IMR-90 (cell line): Measurements from ENCODE around the gene PTK7. TPM values are rescaled to one million over a fixed set of nuclear protein-coding genes. Genes with fewer than 3 reads are reported as not detected.

ENCODE experiments used
- ATAC-seq: fragments of 200-7000 bp; cut with Tn5 transposase; 2 replicates; pipeline ENCODE4 v1.9.1; 2020; ENCODE audit warnings: low read depth, mild to moderate bottlenecking, moderate library complexity
- BruUV-seq: library from RNA; stranded (reverse); fragments of 400-500 nt; replicated peaks from 2 replicates; lab custom pipeline; 2021; lab: Mats Ljungman, UMichigan
- CTCF ChIA-PET: fragments of 300-600 bp; formaldehyde crosslinking; extraction: SDS; loops from one replicate; lab custom pipeline; 2021; ENCODE audit warnings: antibody characterized with exemption; lab: Yijun Ruan, JAX
- POLR2A ChIA-PET: fragments of 300-600 bp; sonication (Branson Sonifier 250); formaldehyde crosslinking; loops from one replicate; lab custom pipeline; 2022; ENCODE audit warnings: antibody characterized with exemption; ENCODE audit not compliant: unreplicated experiment; lab: Charles Lee
- DNase-seq: peaks from one replicate; pipeline ENCODE4 v3.0.0; 2013
- H2AFZ ChIP-seq: replicated peaks from 2 replicates; pipeline ENCODE3; 2013; ENCODE audit warnings: low read length, mild to moderate bottlenecking; ENCODE audit not compliant: poor library complexity
- H2AK5ac ChIP-seq: 2 replicates; pipeline ENCODE4 v1.6.1; 2013; ENCODE audit warnings: low read depth, low read length, inconsistent platforms
- H2AK9ac ChIP-seq: replicated peaks from 2 replicates; pipeline ENCODE3; 2013; ENCODE audit warnings: mild to moderate bottlenecking, low read depth, low read length, moderate library complexity; ENCODE audit not compliant: poor library complexity
- H2BK120ac ChIP-seq: 2 replicates; pipeline ENCODE4 v1.6.1; 2013; ENCODE audit warnings: low read depth, low read length, inconsistent platforms
- H2BK15ac ChIP-seq: 3 replicates; pipeline ENCODE4 v1.6.1; 2013; ENCODE audit warnings: low read depth, low read length, inconsistent platforms
- H2BK20ac ChIP-seq: 2 replicates; pipeline ENCODE4 v1.6.1; 2013; ENCODE audit warnings: low read depth, mild to moderate bottlenecking, inconsistent platforms, low read length, moderate library complexity
- H2BK5ac ChIP-seq: 2 replicates; pipeline ENCODE4 v1.6.1; 2013; ENCODE audit warnings: mild to moderate bottlenecking, low read depth, low read length, inconsistent platforms; ENCODE audit not compliant: poor library complexity, severe bottlenecking
- H3K14ac ChIP-seq: replicated peaks from 2 replicates; pipeline ENCODE4 v1.6.1; 2013; ENCODE audit warnings: low read depth, low read length, inconsistent platforms
- H3K18ac ChIP-seq: 2 replicates; pipeline ENCODE4 v1.6.1; 2013; ENCODE audit warnings: low read depth, low read length, control low read depth
- H3K23ac ChIP-seq: 2 replicates; pipeline ENCODE4 v1.6.1; 2013; ENCODE audit warnings: low read depth, low read length, inconsistent platforms
- H3K27ac ChIP-seq: 2 replicates; pipeline ENCODE4 v1.5.1; 2013; ENCODE audit warnings: mild to moderate bottlenecking, control low read depth, low read length; ENCODE audit not compliant: insufficient read depth
- H3K27me3 ChIP-seq: 2 replicates; pipeline ENCODE4 v1.6.1; 2013; ENCODE audit warnings: low read length; ENCODE audit not compliant: control insufficient read depth, insufficient read depth
- H3K36me3 ChIP-seq: 2 replicates; pipeline ENCODE4 v1.6.1; 2013; ENCODE audit warnings: low read length, mixed read lengths; ENCODE audit not compliant: control insufficient read depth, insufficient read depth
- H3K4ac ChIP-seq: 2 replicates; pipeline ENCODE4 v1.6.1; 2013; ENCODE audit warnings: low read depth, low read length, inconsistent platforms
- H3K4me1 ChIP-seq: 2 replicates; pipeline ENCODE4 v1.6.1; 2013; ENCODE audit warnings: low read length, mixed read lengths; ENCODE audit not compliant: control insufficient read depth, insufficient read depth
- H3K4me2 ChIP-seq: 2 replicates; pipeline ENCODE4 v1.6.1; 2013; ENCODE audit warnings: low read depth, mild to moderate bottlenecking, control low read depth, low read length, moderate library complexity
- H3K4me3 ChIP-seq: 2 replicates; pipeline ENCODE4 v1.5.1; 2013; ENCODE audit warnings: low read depth, mild to moderate bottlenecking, control low read depth, low read length, moderate library complexity; ENCODE audit not compliant: insufficient read depth
- H3K56ac ChIP-seq: 2 replicates; pipeline ENCODE4 v1.6.1; 2013; ENCODE audit warnings: low read length, inconsistent platforms; ENCODE audit not compliant: insufficient read depth; ENCODE audit errors: extremely low read depth
- H3K79me1 ChIP-seq, 2 experiments: 2 replicates each; pipeline ENCODE4 v1.6.1; 2013; ENCODE audit warnings: low read length in 2 of 2, inconsistent platforms in 1 of 2, low read depth in 1 of 2
- H3K9ac ChIP-seq: 2 replicates; pipeline ENCODE4 v1.6.1; 2013; ENCODE audit warnings: low read depth, low read length, control low read depth
- H3K9me1 ChIP-seq: 2 replicates; pipeline ENCODE4 v1.6.1; 2013; ENCODE audit warnings: low read length, inconsistent platforms; ENCODE audit not compliant: insufficient read depth
- H3K9me3 ChIP-seq: 2 replicates; pipeline ENCODE4 v1.6.1; 2013; ENCODE audit warnings: low read length; ENCODE audit not compliant: control insufficient read depth, insufficient read depth
- H4K20me1 ChIP-seq: 2 replicates; pipeline ENCODE4 v1.6.1; 2013; ENCODE audit warnings: low read length, inconsistent platforms; ENCODE audit not compliant: insufficient read depth
- H4K5ac ChIP-seq: 2 replicates; pipeline ENCODE4 v1.6.1; 2013; ENCODE audit warnings: mild to moderate bottlenecking, low read depth, low read length, control low read depth
- H4K8ac ChIP-seq, 2 experiments: 2 replicates each; pipeline ENCODE4 v1.6.1; 2013; ENCODE audit warnings: low read depth in 2 of 2, low read length in 2 of 2, control low read depth in 1 of 2, inconsistent platforms in 1 of 2
- H4K91ac ChIP-seq: 2 replicates; pipeline ENCODE4 v1.6.1; 2013; ENCODE audit warnings: low read depth, low read length, inconsistent platforms; ENCODE audit not compliant: insufficient read depth
- BHLHE40 ChIP-seq: fragments of 150-350 bp; IDR thresholded peaks from 2 replicates; pipeline ENCODE4 v1.6.1; 2016; ENCODE audit warnings: mild to moderate bottlenecking, low read depth, low read length
- CEBPB ChIP-seq: IDR thresholded peaks from 2 replicates; pipeline ENCODE4 v1.6.1; 2012; ENCODE audit warnings: low read depth, low read length, improper control_type of control experiment
- CTCF ChIP-seq: conservative IDR thresholded peaks from 2 replicates; pipeline ENCODE4 v1.5.1; 2012; ENCODE audit warnings: mild to moderate bottlenecking, low read depth, low read length, improper control_type of control experiment
- RFX5 ChIP-seq: IDR thresholded peaks from 2 replicates; pipeline ENCODE4 v1.8.0; 2012; ENCODE audit warnings: low read depth, mild to moderate bottlenecking, low read length, moderate library complexity
- WGBS, 2 experiments: methylation state at CpG; one replicate each; pipeline versions ENCODE4 v1.1.5 to v1.1.7; 2013; ENCODE audit warnings: missing lambda C conversion rate in 2 of 2; ENCODE audit not compliant: insufficient read length in 1 of 2; ENCODE audit errors: extremely low coverage in 2 of 2; 5-methylcytosine and 5-hydroxymethylcytosine counted together
- dilution Hi-C: fragments of 300-500 bp; cut with HindIII; formaldehyde crosslinking; loops from one replicate; pipeline ENCODE4 v1.14.3; 2018; ENCODE audit warnings: low sequenced_read_pairs; ENCODE audit not compliant: unreplicated experiment
- in situ Hi-C: fragments of 300-500 bp; cut with MboI; formaldehyde crosslinking; loops from 3 replicates; pipeline ENCODE4 v1.14.3; 2019; ENCODE audit warnings: low sequenced_read_pairs, inconsistent platforms, mixed read lengths
- intact Hi-C: fragments of 100-400 bp; cut with micrococcal nuclease; formaldehyde crosslinking; loops from 2 replicates; pipeline ENCODE4 v1.10.0; 2022
- polyA plus RNA-seq, 3 experiments: library from polyadenylated mRNA; depleted of rRNA; stranded (reverse); fragments of >200 nt; gene quantifications; 2 replicates each; pipeline ENCODE4 v1.2.3, GENCODE V29; 2012; ENCODE audit warnings: low replicate concordance in 1 of 3
- total RNA-seq: library from RNA; depleted of rRNA; stranded (reverse); fragments of >200 nt; gene quantifications from 2 replicates; pipeline ENCODE4 v1.2.3, GENCODE V29; 2012

The PTK7 gene
- total and polyA plus RNA-seq, 2 of the 4 experiments (the other 2 are of a cell fraction): 47.1 to 142 TPM

GRCh38 chr6:43093436-43094289, 17.5 kb downstream of the PTK7 start:
- Histone ChIP-seq H3K18ac (no peak overlapping the region), H3K9me3 (no peaks in the 10 kb centered on the region), H2BK120ac (no peak overlapping the region), H2BK15ac (peak overlapping the region; percentile 79; the same call in 1 of the 3 replicates), H3K27me3 (no peaks in the 10 kb centered on the region), H3K4me2 (peak overlapping the region; percentile 81), H3K79me1 (peaks cover 40 to 90% of the 10 kb centered on the region in 2 experiments), H2AK5ac (peak overlapping the region; percentile 80), H3K4me1 (peaks cover 48% of the 10 kb centered on the region), H3K23ac (peak overlapping the region; percentile 78), H2AFZ (peak overlapping the region; percentile 59), H3K56ac (0 out of 2 replicates have a peak overlapping the region, but pooled peaks have one; percentile 7), H2BK20ac (no peak overlapping the region; the same call in 1 of the 2 replicates), H3K27ac (peak overlapping the region; percentile 30), H2AK9ac (peak overlapping the region; percentile 55), H3K4ac (peak overlapping the region; percentile 79), H3K14ac (peak overlapping the region; percentile 80), H3K9me1 (peaks cover 26% of the 10 kb centered on the region), H4K5ac (peak overlapping the region; percentile 1; the same call in 1 of the 2 replicates), H4K8ac (peak overlapping the region; percentile 86 to 89), H3K36me3 (no peaks in the 10 kb centered on the region), H3K4me3 (peak overlapping the region; percentile 4; the same call in 1 of the 2 replicates), H2BK5ac (peak overlapping the region; percentile 25), H3K9ac (peak overlapping the region; percentile 21; the same call in 1 of the 2 replicates), H4K91ac (peak overlapping the region; percentile 83), H4K20me1 (peaks cover 64% of the 10 kb centered on the region)
- ChIA-PET POLR2A (no interaction called here), CTCF (no interaction called here)
- in situ Hi-C loops (no loop called here), intact Hi-C loops (no loop called here), dilution Hi-C loops (no loop called here)
- DNase-seq: peak; percentile 57
- no peak for TF ChIP-seq BHLHE40
- TF ChIP-seq CEBPB: no peak
- TF ChIP-seq CTCF: no peak
- no peak for TF ChIP-seq RFX5
- no TSS peak for BruUV-seq
- 67% methylated on average over 2 of the region's 9 CpGs; no CpG with 5 or more reads in 1 of the 2 experiments for WGBS, 2 experiments
- 0 out of 2 replicates have a peak, but pooled peaks have one; percentile 2 for ATAC-seq
